ENCODE measurements around the gene SPG11.

DNA sequence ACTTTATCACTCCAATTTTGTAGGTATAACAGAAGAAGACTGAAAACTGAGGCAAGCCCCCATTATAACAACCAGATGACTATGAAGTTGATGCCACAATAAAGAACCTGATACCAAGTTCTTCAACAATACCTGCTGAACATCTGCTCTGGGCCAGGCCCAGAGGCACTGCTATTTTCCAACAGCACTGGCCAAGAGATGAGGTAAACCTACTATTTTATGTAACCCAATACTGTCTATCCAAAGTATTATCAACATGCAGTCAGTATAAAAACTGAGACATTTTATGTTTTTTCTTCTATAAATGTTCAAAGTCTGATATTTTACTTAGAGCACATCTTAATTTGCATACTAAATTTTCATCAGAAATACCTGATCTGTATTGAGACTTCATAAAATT, 6.1 kb downstream of the SPG11 start:
- TF ChIP-seq, protein P1, sequence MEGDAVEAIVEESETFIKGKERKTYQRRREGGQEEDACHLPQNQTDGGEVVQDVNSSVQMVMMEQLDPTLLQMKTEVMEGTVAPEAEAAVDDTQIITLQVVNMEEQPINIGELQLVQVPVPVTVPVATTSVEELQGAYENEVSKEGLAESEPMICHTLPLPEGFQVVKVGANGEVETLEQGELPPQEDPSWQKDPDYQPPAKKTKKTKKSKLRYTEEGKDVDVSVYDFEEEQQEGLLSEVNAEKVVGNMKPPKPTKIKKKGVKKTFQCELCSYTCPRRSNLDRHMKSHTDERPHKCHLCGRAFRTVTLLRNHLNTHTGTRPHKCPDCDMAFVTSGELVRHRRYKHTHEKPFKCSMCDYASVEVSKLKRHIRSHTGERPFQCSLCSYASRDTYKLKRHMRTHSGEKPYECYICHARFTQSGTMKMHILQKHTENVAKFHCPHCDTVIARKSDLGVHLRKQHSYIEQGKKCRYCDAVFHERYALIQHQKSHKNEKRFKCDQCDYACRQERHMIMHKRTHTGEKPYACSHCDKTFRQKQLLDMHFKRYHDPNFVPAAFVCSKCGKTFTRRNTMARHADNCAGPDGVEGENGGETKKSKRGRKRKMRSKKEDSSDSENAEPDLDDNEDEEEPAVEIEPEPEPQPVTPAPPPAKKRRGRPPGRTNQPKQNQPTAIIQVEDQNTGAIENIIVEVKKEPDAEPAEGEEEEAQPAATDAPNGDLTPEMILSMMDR (conservative IDR thresholded peaks at IDR 0.05; ENCODE audit: low read depth in 2 of 2) = no peak
- TF ChIP-seq POLR2AphosphoS5 (IDR thresholded peaks at IDR 0.05; ENCODE audit: low read depth) (no peak), EZH2phosphoT487 (IDR thresholded peaks at IDR 0.05; ENCODE audit: unreplicated experiment) (no peak), EZH2 (IDR thresholded peaks at IDR 0.05; ENCODE audit: low read depth, unreplicated experiment) (no peak), STAT1 (IDR thresholded peaks at IDR 0.05; ENCODE audit: unreplicated experiment) (no peak), NANOG (IDR thresholded peaks at IDR 0.05; ENCODE audit: borderline replicate concordance) (no peak), JUNB (IDR thresholded peaks at IDR 0.05; ENCODE audit: unreplicated experiment) (no peak), ZNF114 (CRISPR knock-in tag; IDR thresholded peaks at IDR 0.05) (no peak), ZNF331 (CRISPR knock-in tag; IDR thresholded peaks at IDR 0.05; ENCODE audit: low read depth) (no peak), CREB1 (CRISPR knock-in tag; IDR thresholded peaks at IDR 0.05; ENCODE audit: low read depth) (no peak)
- TF ChIP-seq, protein P2, sequence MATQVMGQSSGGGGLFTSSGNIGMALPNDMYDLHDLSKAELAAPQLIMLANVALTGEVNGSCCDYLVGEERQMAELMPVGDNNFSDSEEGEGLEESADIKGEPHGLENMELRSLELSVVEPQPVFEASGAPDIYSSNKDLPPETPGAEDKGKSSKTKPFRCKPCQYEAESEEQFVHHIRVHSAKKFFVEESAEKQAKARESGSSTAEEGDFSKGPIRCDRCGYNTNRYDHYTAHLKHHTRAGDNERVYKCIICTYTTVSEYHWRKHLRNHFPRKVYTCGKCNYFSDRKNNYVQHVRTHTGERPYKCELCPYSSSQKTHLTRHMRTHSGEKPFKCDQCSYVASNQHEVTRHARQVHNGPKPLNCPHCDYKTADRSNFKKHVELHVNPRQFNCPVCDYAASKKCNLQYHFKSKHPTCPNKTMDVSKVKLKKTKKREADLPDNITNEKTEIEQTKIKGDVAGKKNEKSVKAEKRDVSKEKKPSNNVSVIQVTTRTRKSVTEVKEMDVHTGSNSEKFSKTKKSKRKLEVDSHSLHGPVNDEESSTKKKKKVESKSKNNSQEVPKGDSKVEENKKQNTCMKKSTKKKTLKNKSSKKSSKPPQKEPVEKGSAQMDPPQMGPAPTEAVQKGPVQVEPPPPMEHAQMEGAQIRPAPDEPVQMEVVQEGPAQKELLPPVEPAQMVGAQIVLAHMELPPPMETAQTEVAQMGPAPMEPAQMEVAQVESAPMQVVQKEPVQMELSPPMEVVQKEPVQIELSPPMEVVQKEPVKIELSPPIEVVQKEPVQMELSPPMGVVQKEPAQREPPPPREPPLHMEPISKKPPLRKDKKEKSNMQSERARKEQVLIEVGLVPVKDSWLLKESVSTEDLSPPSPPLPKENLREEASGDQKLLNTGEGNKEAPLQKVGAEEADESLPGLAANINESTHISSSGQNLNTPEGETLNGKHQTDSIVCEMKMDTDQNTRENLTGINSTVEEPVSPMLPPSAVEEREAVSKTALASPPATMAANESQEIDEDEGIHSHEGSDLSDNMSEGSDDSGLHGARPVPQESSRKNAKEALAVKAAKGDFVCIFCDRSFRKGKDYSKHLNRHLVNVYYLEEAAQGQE (IDR thresholded peaks at IDR 0.05; ENCODE audit: unreplicated experiment) = no peak
- TF ChIP-seq, protein P3, sequence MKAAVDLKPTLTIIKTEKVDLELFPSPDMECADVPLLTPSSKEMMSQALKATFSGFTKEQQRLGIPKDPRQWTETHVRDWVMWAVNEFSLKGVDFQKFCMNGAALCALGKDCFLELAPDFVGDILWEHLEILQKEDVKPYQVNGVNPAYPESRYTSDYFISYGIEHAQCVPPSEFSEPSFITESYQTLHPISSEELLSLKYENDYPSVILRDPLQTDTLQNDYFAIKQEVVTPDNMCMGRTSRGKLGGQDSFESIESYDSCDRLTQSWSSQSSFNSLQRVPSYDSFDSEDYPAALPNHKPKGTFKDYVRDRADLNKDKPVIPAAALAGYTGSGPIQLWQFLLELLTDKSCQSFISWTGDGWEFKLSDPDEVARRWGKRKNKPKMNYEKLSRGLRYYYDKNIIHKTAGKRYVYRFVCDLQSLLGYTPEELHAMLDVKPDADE (IDR thresholded peaks at IDR 0.05) = no peak

Measured in GM23338 (cell line).